ENCODE results near the gene RFPL4AL1. TPM values are rescaled to one million over a fixed set of nuclear protein-coding genes. Genes with fewer than 3 reads are reported as not detected.

The RFPL4AL1 gene
- polyA plus RNA-seq, 1 donor = 0.63 TPM

Other genes with a start within 250 kb of the RFPL4AL1 start
- 3.1 TPM for gene SBK2, start 232.0 kb upstream of the RFPL4AL1 start, polyA plus RNA-seq (ENCODE audit: insufficient read length)
- not detected for gene SBK3, start 223.6 kb upstream of the RFPL4AL1 start, polyA plus RNA-seq (ENCODE audit: insufficient read length)
- gene ZNF579, start 188.3 kb upstream of the RFPL4AL1 start, polyA plus RNA-seq (ENCODE audit: insufficient read length) = 12.0 TPM
- 11.1 TPM for gene FIZ1, start 169.6 kb upstream of the RFPL4AL1 start, polyA plus RNA-seq (ENCODE audit: insufficient read length)
- gene ZNF524, start 168.8 kb upstream of the RFPL4AL1 start, polyA plus RNA-seq (ENCODE audit: insufficient read length) = 10.0 TPM
- gene ZNF865, start 163.5 kb upstream of the RFPL4AL1 start, polyA plus RNA-seq (ENCODE audit: insufficient read length) = 7.6 TPM
- gene ZNF784, start 144.6 kb upstream of the RFPL4AL1 start, polyA plus RNA-seq (ENCODE audit: insufficient read length) = 10.0 TPM
- gene ZNF580, start 128.1 kb upstream of the RFPL4AL1 start, polyA plus RNA-seq (ENCODE audit: insufficient read length) = 19.9 TPM
- gene ZNF581, start 125.5 kb upstream of the RFPL4AL1 start, polyA plus RNA-seq (ENCODE audit: insufficient read length) = 30.1 TPM
- 15.1 TPM for gene CCDC106, start 120.9 kb upstream of the RFPL4AL1 start, polyA plus RNA-seq (ENCODE audit: insufficient read length)
- 110 TPM for gene U2AF2, start 114.1 kb upstream of the RFPL4AL1 start, polyA plus RNA-seq (ENCODE audit: insufficient read length)
- 82.6 TPM for gene EPN1, start 93.9 kb upstream of the RFPL4AL1 start, polyA plus RNA-seq (ENCODE audit: insufficient read length)
- gene NLRP9, start 30.7 kb upstream of the RFPL4AL1 start, polyA plus RNA-seq (ENCODE audit: insufficient read length) = not detected
- gene RFPL4A, start 10.0 kb upstream of the RFPL4AL1 start, polyA plus RNA-seq (ENCODE audit: insufficient read length) = 2.0 TPM
- not detected for gene NLRP11, start 62.9 kb downstream of the RFPL4AL1 start, polyA plus RNA-seq (ENCODE audit: insufficient read length)
- gene NLRP4, start 67.4 kb downstream of the RFPL4AL1 start, polyA plus RNA-seq (ENCODE audit: insufficient read length) = not detected
- gene NLRP13, start 163.2 kb downstream of the RFPL4AL1 start, polyA plus RNA-seq (ENCODE audit: insufficient read length) = not detected
- gene NLRP8, start 178.7 kb downstream of the RFPL4AL1 start, polyA plus RNA-seq (ENCODE audit: insufficient read length) = not detected
- not detected for gene NLRP5, start 217.7 kb downstream of the RFPL4AL1 start, polyA plus RNA-seq (ENCODE audit: insufficient read length)

All from forelimb muscle (tissue), 1 donor.